H9 (cell line): Measurements from ENCODE around the gene TMEM213. TPM values are rescaled to one million over a fixed set of nuclear protein-coding genes. Genes with fewer than 3 reads are reported as not detected.

Source experiments
- DNase-seq: peaks from one replicate; pipeline ENCODE4 v3.0.0-alpha.2; 2017
- H2AFZ ChIP-seq: one replicate; pipeline ENCODE4 v1.6.1; 2013; ENCODE audit warnings: mild to moderate bottlenecking, low read length, control low read depth, moderate library complexity
- H2AK5ac ChIP-seq: 2 replicates; pipeline ENCODE4 v1.6.1; 2013; ENCODE audit warnings: low read length, control low read depth, mixed read lengths; ENCODE audit not compliant: insufficient read length
- H2BK120ac ChIP-seq: one replicate; pipeline ENCODE4 v1.6.1; 2013; ENCODE audit warnings: low read depth, mild to moderate bottlenecking, low read length, control low read depth, inconsistent platforms; ENCODE audit not compliant: poor library complexity, severe bottlenecking
- H2BK12ac ChIP-seq: 2 replicates; pipeline ENCODE4 v1.6.1; 2013; ENCODE audit warnings: low read length, control low read depth, mixed read lengths, low read depth; ENCODE audit not compliant: insufficient read length
- H2BK15ac ChIP-seq: 2 replicates; pipeline ENCODE4 v1.6.1; 2013; ENCODE audit warnings: low read depth, low read length, control low read depth
- H2BK20ac ChIP-seq: one replicate; pipeline ENCODE4 v1.6.1; 2013; ENCODE audit warnings: low read depth, mild to moderate bottlenecking, low read length, control low read depth, inconsistent platforms; ENCODE audit not compliant: poor library complexity, severe bottlenecking
- H2BK5ac ChIP-seq: 2 replicates; pipeline ENCODE4 v1.6.1; 2013; ENCODE audit warnings: low read length, control low read depth, mixed read lengths; ENCODE audit not compliant: insufficient read length
- H3K14ac ChIP-seq: 2 replicates; pipeline ENCODE4 v1.6.1; 2013; ENCODE audit warnings: low read length, control low read depth; ENCODE audit not compliant: insufficient read depth
- H3K18ac ChIP-seq: 2 replicates; pipeline ENCODE4 v1.6.1; 2013; ENCODE audit warnings: low read depth, mild to moderate bottlenecking, mixed read lengths, low read length, control low read depth; ENCODE audit not compliant: insufficient read length
- H3K23ac ChIP-seq: 2 replicates; pipeline ENCODE4 v1.6.1; 2013; ENCODE audit warnings: low read length, control low read depth, mixed read lengths, low read depth; ENCODE audit not compliant: insufficient read length
- H3K23me2 ChIP-seq: 2 replicates; pipeline ENCODE4 v1.6.1; 2013; ENCODE audit warnings: low read depth, mild to moderate bottlenecking, mixed read lengths, low read length, control low read depth; ENCODE audit not compliant: insufficient read length, poor library complexity, severe bottlenecking
- H3K27ac ChIP-seq: 2 replicates; pipeline ENCODE4 v1.5.1; 2013; ENCODE audit warnings: low read length, control low read depth, mixed read lengths, low read depth; ENCODE audit not compliant: insufficient read length
- H3K27me3 ChIP-seq: 2 replicates; pipeline ENCODE4 v1.6.1; 2013; ENCODE audit warnings: low read length, control low read depth, inconsistent platforms; ENCODE audit not compliant: insufficient read depth
- H3K4ac ChIP-seq: 2 replicates; pipeline ENCODE4 v1.6.1; 2013; ENCODE audit warnings: low read depth, mild to moderate bottlenecking, control low read depth, inconsistent platforms, low read length, moderate library complexity
- H3K4me1 ChIP-seq: 2 replicates; pipeline ENCODE4 v1.6.1; 2013; ENCODE audit warnings: low read length, control low read depth, inconsistent platforms; ENCODE audit not compliant: insufficient read depth
- H3K4me2 ChIP-seq: 2 replicates; pipeline ENCODE4 v1.6.1; 2013; ENCODE audit warnings: low read length, control low read depth, mixed read lengths; ENCODE audit not compliant: insufficient read length, insufficient read depth
- H3K56ac ChIP-seq: 2 replicates; pipeline ENCODE4 v1.6.1; 2013; ENCODE audit warnings: low read depth, mild to moderate bottlenecking, mixed read lengths, low read length, control low read depth; ENCODE audit not compliant: insufficient read length
- H3K79me1 ChIP-seq: 2 replicates; pipeline ENCODE4 v1.6.1; 2013; ENCODE audit warnings: low read depth, mild to moderate bottlenecking, moderate library complexity, low read length, control low read depth, inconsistent platforms; ENCODE audit not compliant: insufficient read depth, poor library complexity, severe bottlenecking
- H3K79me2 ChIP-seq: 2 replicates; pipeline ENCODE4 v1.6.1; 2013; ENCODE audit warnings: low read length, control low read depth, inconsistent platforms; ENCODE audit not compliant: insufficient read depth
- H3K9ac ChIP-seq: 2 replicates; pipeline ENCODE4 v1.6.1; 2013; ENCODE audit warnings: low read length, control low read depth, mixed read lengths; ENCODE audit not compliant: insufficient read length; ENCODE audit errors: extremely low read depth
- H3K9me3 ChIP-seq: one replicate; pipeline ENCODE4 v1.6.1; 2013; ENCODE audit warnings: low read depth, low read length, inconsistent platforms; ENCODE audit not compliant: control insufficient read depth
- H3T11ph ChIP-seq: one replicate; pipeline ENCODE4 v1.6.1; 2013; ENCODE audit warnings: mild to moderate bottlenecking, low read length, control low read depth, inconsistent platforms
- H4K20me1 ChIP-seq: one replicate; pipeline ENCODE4 v1.6.1; 2013; ENCODE audit not compliant: control insufficient read depth, insufficient read length, insufficient read depth
- H4K5ac ChIP-seq: 2 replicates; pipeline ENCODE4 v1.6.1; 2013; ENCODE audit warnings: low read depth, mild to moderate bottlenecking, mixed read lengths, low read length, control low read depth; ENCODE audit not compliant: insufficient read length
- H4K8ac ChIP-seq: replicated peaks from 2 replicates; pipeline ENCODE4 v1.6.1; 2013; ENCODE audit warnings: low read length, control low read depth, mixed read lengths, low read depth; ENCODE audit not compliant: insufficient read length
- H4K91ac ChIP-seq: 2 replicates; pipeline ENCODE4 v1.6.1; 2013; ENCODE audit warnings: low read depth, mild to moderate bottlenecking, moderate library complexity, mixed read lengths, low read length, control low read depth; ENCODE audit not compliant: insufficient read length
- H3K27ac Mint-ChIP-seq, 3 experiments: 2 replicates in 2 of 3; 3 replicates in 1 of 3; pipeline ENCODE4 v1.8.0; 2020 to 2021; ENCODE audit warnings: mixed read lengths in 3 of 3, mild to moderate bottlenecking in 1 of 3, moderate library complexity in 1 of 3
- H3K27me3 Mint-ChIP-seq: 2 replicates; pipeline ENCODE4 v1.8.0; 2021; ENCODE audit warnings: low read depth, mild to moderate bottlenecking, moderate library complexity, mixed read lengths
- H3K36me3 Mint-ChIP-seq, 3 experiments: 2 replicates in 2 of 3; 3 replicates in 1 of 3; pipeline ENCODE4 v1.8.0; 2020 to 2021; ENCODE audit warnings: low read depth in 3 of 3, mixed read lengths in 3 of 3; ENCODE audit not compliant: insufficient read depth in 1 of 3
- H3K4me1 Mint-ChIP-seq, 2 experiments: 2 replicates each; pipeline ENCODE4 v1.8.0; 2020; ENCODE audit warnings: mixed read lengths in 2 of 2
- H3K4me3 Mint-ChIP-seq, 2 experiments: 2 replicates in 1 of 2; 3 replicates in 1 of 2; pipeline ENCODE4 v1.8.0; 2020 to 2021; ENCODE audit warnings: mild to moderate bottlenecking in 2 of 2, mixed read lengths in 2 of 2, moderate library complexity in 1 of 2
- H3K9me3 Mint-ChIP-seq, 2 experiments: 2 replicates in 1 of 2; 3 replicates in 1 of 2; pipeline ENCODE4 v1.8.0; 2020; ENCODE audit warnings: mild to moderate bottlenecking in 2 of 2, mixed read lengths in 2 of 2, moderate library complexity in 1 of 2
- CTCF ChIP-seq: fragments of 200-600 bp; sonication (generic); conservative IDR thresholded peaks from 3 replicates; pipeline ENCODE4 v1.8.0; 2021; ENCODE audit warnings: antibody characterized with exemption, mild to moderate bottlenecking
- WGBS: extraction: QIAGEN DNeasy Blood & Tissue Kit; methylation state at CpG from one replicate; pipeline ENCODE4 v1.1.7; 2013; ENCODE audit warnings: missing lambda C conversion rate, low lambda C conversion rate, mixed read lengths; ENCODE audit not compliant: insufficient read length; ENCODE audit errors: extremely low coverage; 5-methylcytosine and 5-hydroxymethylcytosine counted together
- total RNA-seq: library from RNA; stranded (reverse); gene quantifications from 2 replicates; pipeline ENCODE4 v1.2.1, GENCODE V29; 2021

TMEM213 gene
- total RNA-seq, 1 experiment from 2014 or later, result 0.22 TPM

GRCh38 chr7:138755842-138756590 is 41.8 kb upstream of the TMEM213 start:
- Histone ChIP-seq H4K8ac (no peak overlapping the region), H3K4me2 (no peak overlapping the region), H3K4me1 (no peaks in the 10 kb centered on the region)

More at GRCh38 chr7:138755842-138756590, 41.8 kb upstream of the TMEM213 start:
- Histone ChIP-seq H3K27me3 (no peaks in the 10 kb centered on the region), H2AFZ (no peak overlapping the region), H3K27ac (no peak overlapping the region), H3K9me3 (no peaks in the 10 kb centered on the region), H4K5ac (no peak overlapping the region), H3K56ac (no peak overlapping the region), H4K20me1 (no peaks in the 10 kb centered on the region), H3K14ac (no peak overlapping the region), H2BK12ac (no peak overlapping the region), H4K91ac (no peak overlapping the region), H2BK20ac (no peak overlapping the region), H2BK5ac (no peak overlapping the region), H3K79me2 (no peaks in the 10 kb centered on the region), H3K23ac (no peak overlapping the region), H3K4ac (no peak overlapping the region), H2BK15ac (no peak overlapping the region), H3T11ph (no peak overlapping the region), H2AK5ac (no peak overlapping the region), H2BK120ac (no peak overlapping the region), H3K79me1 (no peaks in the 10 kb centered on the region), H3K23me2 (no peaks in the 10 kb centered on the region), H3K18ac (no peak overlapping the region), H3K9ac (no peak overlapping the region)
- no peak overlapping the region for H3K4me3 Mint-ChIP-seq
- TF ChIP-seq CTCF, result no peak
- peaks cover 1% of the 10 kb centered on the region; the same call in 1 of the 2 replicates for H3K27me3 Mint-ChIP-seq
- H3K27ac Mint-ChIP-seq, result no peak overlapping the region
- peaks cover 33 to 37% of the 10 kb centered on the region in 2 experiments for H3K4me1 Mint-ChIP-seq
- no peak for DNase-seq
- H3K9me3 Mint-ChIP-seq, result no peaks in the 10 kb centered on the region
- WGBS, result no CpG with 5 or more reads among the region's 4 CpGs
- H3K36me3 Mint-ChIP-seq, result no peaks in the 10 kb centered on the region
